ENCODE measurements around the gene DLG5. TPM values are rescaled to one million over a fixed set of nuclear protein-coding genes. Genes with fewer than 3 reads are reported as not detected.
A peak's percentile ranks its signal among the peaks of the same experiment; 100 is the strongest.

DLG5 gene
- total and polyA plus RNA-seq, 10 of the 15 experiments (the other 5 are each of a cell fraction or from before 2014, with no cell fraction given), result 0.18 to 6.6 (median 2.7) TPM

DNA sequence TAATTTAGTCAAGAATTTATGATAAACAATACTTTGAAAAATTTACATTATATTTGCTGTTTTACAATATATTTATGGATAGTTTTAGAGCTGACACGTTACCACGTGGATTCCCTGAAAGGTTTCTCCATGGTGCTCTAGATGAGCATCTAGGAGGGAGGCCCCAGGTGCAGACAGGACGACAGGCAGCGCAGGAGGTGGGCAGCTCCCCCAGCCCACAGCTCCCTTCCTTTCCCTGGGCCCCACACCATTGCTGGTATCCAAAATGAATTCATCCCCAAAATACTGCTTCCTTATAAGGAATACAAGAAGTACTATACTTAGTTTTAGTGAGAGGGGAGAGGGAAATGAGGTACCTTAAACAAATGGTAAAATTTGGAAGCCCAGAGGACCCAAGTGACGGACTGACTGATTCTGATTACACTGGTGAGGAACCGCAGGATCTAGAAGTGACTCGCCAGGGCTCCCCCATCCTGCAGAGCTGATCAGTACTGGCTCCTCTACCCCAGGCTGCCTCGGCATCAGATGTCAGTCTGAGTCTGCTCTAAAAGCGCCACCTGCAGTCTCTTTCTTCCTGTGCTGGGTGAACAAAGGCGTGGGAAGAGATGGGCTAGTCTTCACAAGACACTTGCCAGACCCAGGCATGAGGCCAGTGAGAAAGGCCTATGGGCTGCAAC lies 89.2 kb downstream of the DLG5 start:
- H3K27ac ChIP-seq (ENCODE audit: control insufficient read depth, insufficient read depth), result peak overlapping the region; percentile 57
- no peak overlapping the region for H3K4me3 ChIP-seq
- in situ Hi-C loops (cut with MboI) (loop anchor here (5.0 kb wide), 1 partner anchor 120 kb away; no protein-coding TSS in a partner anchor), intact Hi-C loops (cut with micrococcal nuclease; ENCODE audit: unreplicated experiment) (loop anchor here (1.0 to 5.0 kb wide), 4 partner anchors 36 to 670 kb away; no protein-coding TSS in a partner anchor)
- H3K9ac ChIP-seq (ENCODE audit: control insufficient read depth, insufficient read depth, low read length), result no peak overlapping the region
- peak overlapping the region; percentile 25; the same call in 1 of the 2 replicates for H2AFZ ChIP-seq (ENCODE audit: control insufficient read depth, low read depth, low read length)
- RAD21 ChIA-PET (ENCODE audit: unreplicated experiment), result interaction anchor here (0.7 to 3.6 kb wide), 10 partner anchors 23 to 192 kb away, joined by 3 to 20 read pairs (median 7); no protein-coding TSS in a partner anchor
- H3K9me3 ChIP-seq (replicated peaks; ENCODE audit: control insufficient read depth, insufficient read depth, low read length), result no peaks in the 10 kb centered on the region
- peaks cover 0 to 2% of the 10 kb centered on the region in 2 experiments; a peak in 2 of 4 replicates for H3K36me3 ChIP-seq (ENCODE audit: control insufficient read depth in 2 of 2, insufficient read depth in 2 of 2, low read length in 1 of 2)
- SMC1A ChIA-PET (ENCODE audit: uncharacterized antibody, unreplicated experiment), result interaction anchor here (0.6 to 3.8 kb wide), 14 partner anchors 9 to 673 kb away, joined by 3 to 34 read pairs (median 4); no protein-coding TSS in a partner anchor
- peak; percentile 88 for FAIRE-seq
- POLR2A ChIA-PET, result interaction anchor here (0.5 to 0.7 kb wide), 3 partner anchors 124 to 1141 kb away, joined by 5 to 6 read pairs (median 5); no protein-coding TSS in a partner anchor
- CTCF ChIA-PET, result interaction anchor here (0.7 to 8.0 kb wide), 17 partner anchors 10 to 673 kb away, joined by 3 to 175 read pairs (median 4); no protein-coding TSS in a partner anchor
- peaks cover 11% of the 10 kb centered on the region for H3K4me1 ChIP-seq (ENCODE audit: control insufficient read depth, insufficient read depth, low read length)
- WGBS (ENCODE audit: insufficient coverage, insufficient replicate concordance, low lambda C conversion rate, missing lambda C conversion rate), result under 1% methylated on average over 10 of the region's 10 CpGs
- peak; percentile 68 for DNase-seq (ENCODE audit: low read depth, low spot score)
- ATAC-seq, result peak; percentile 96
- no peaks in the 10 kb centered on the region for H3K79me2 ChIP-seq (ENCODE audit: control insufficient read depth, insufficient read depth, low read length)
- H4K20me1 ChIP-seq (ENCODE audit: control insufficient read depth, insufficient read depth), result no peaks in the 10 kb centered on the region
- no peaks in the 10 kb centered on the region for H3K27me3 ChIP-seq (replicated peaks in 1 of 2; ENCODE audit: control insufficient read depth in 2 of 2, insufficient read depth in 2 of 2, low read length in 1 of 2)
- H3K4me2 ChIP-seq (ENCODE audit: control insufficient read depth, insufficient read depth), result no peak overlapping the region
- BruUV-seq (replicated peaks), result no TSS peak
- TF ChIP-seq CBFB (IDR thresholded peaks at IDR 0.05; ENCODE audit: low read depth), result peak; percentile 49; the same call in 1 of the 2 replicates
- no peak for TF ChIP-seq EED (IDR thresholded peaks at IDR 0.05; ENCODE audit: low read depth)
- TF ChIP-seq MLLT1 (IDR thresholded peaks at IDR 0.05), result 0 out of 2 replicates have a peak, but pooled peaks have one; percentile 26
- no peak for TF ChIP-seq ASH2L (IDR thresholded peaks at IDR 0.05; ENCODE audit: borderline replicate concordance, low read depth)
- peak; percentile 37 for TF ChIP-seq PBX3 (IDR thresholded peaks at IDR 0.05; ENCODE audit: insufficient replicate concordance, low read depth, low read length)
- peak; percentile 57; the same call in 1 of the 2 replicates for TF ChIP-seq CREM (IDR thresholded peaks at IDR 0.05; ENCODE audit: low read depth)
- TF ChIP-seq IRF4 (IDR thresholded peaks at IDR 0.05; ENCODE audit: low read depth, low read length), result peak; percentile 86
- no peak for TF ChIP-seq POLR2AphosphoS2 (IDR thresholded peaks at IDR 0.05; ENCODE audit: low read depth, low read length)
- TF ChIP-seq BMI1 (IDR thresholded peaks at IDR 0.05; ENCODE audit: borderline replicate concordance), result no peak
- TF ChIP-seq RAD21 (IDR thresholded peaks at IDR 0.05; ENCODE audit: insufficient read depth, low read depth, low read length), result peak; percentile 84
- peak; percentile 51 for TF ChIP-seq SP1 (IDR thresholded peaks at IDR 0.05; ENCODE audit: low read depth, low read length)
- peak in 1 of 2 experiments; percentile 73; a peak in 3 of 4 replicates for TF ChIP-seq EP300 (IDR thresholded peaks at IDR 0.05; ENCODE audit: borderline replicate concordance in 1 of 2, control insufficient read depth in 1 of 2, low read depth in 2 of 2, low read length in 2 of 2)
- TF ChIP-seq NFYA (IDR thresholded peaks at IDR 0.05; ENCODE audit: borderline replicate concordance, low read depth, low read length), result no peak
- TF ChIP-seq JUND (IDR thresholded peaks at IDR 0.05; ENCODE audit: low read depth, low read length), result peak; percentile 86
- TF ChIP-seq, protein P1, sequence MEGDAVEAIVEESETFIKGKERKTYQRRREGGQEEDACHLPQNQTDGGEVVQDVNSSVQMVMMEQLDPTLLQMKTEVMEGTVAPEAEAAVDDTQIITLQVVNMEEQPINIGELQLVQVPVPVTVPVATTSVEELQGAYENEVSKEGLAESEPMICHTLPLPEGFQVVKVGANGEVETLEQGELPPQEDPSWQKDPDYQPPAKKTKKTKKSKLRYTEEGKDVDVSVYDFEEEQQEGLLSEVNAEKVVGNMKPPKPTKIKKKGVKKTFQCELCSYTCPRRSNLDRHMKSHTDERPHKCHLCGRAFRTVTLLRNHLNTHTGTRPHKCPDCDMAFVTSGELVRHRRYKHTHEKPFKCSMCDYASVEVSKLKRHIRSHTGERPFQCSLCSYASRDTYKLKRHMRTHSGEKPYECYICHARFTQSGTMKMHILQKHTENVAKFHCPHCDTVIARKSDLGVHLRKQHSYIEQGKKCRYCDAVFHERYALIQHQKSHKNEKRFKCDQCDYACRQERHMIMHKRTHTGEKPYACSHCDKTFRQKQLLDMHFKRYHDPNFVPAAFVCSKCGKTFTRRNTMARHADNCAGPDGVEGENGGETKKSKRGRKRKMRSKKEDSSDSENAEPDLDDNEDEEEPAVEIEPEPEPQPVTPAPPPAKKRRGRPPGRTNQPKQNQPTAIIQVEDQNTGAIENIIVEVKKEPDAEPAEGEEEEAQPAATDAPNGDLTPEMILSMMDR (IDR thresholded peaks at IDR 0.05 in 2 of 3, conservative IDR thresholded peaks at IDR 0.05 in 1 of 3; ENCODE audit: control insufficient read depth in 2 of 3, extremely low read depth in 1 of 3, insufficient read depth in 1 of 3, low read depth in 3 of 3, low read length in 3 of 3), result peak; percentile 59 to 94 (median 66); a peak in 5 of 6 replicates
- TF ChIP-seq ETV6 (conservative IDR thresholded peaks at IDR 0.05 in 1 of 2, IDR thresholded peaks at IDR 0.05 in 1 of 2; ENCODE audit: borderline replicate concordance in 1 of 2, low read depth in 1 of 2), result peak in 1 of 2 experiments; percentile 23; a peak in 1 of 4 replicates
- TF ChIP-seq JUNB (IDR thresholded peaks at IDR 0.05), result peak; percentile 83
- peak; percentile 62; the same call in 1 of the 2 replicates for TF ChIP-seq ATF7 (IDR thresholded peaks at IDR 0.05; ENCODE audit: low read depth)
